Thyroid gland (tissue), 4 donors: Measurements from ENCODE around the gene DLL4. TPM values are rescaled to one million over a fixed set of nuclear protein-coding genes. Genes with fewer than 3 reads are reported as not detected.
A peak's percentile ranks its signal among the peaks of the same experiment; 100 is the strongest.

Experiments
- DNase-seq, 2 donors: peaks; one replicate each; pipeline ENCODE4 v3.0.0-alpha.2; 2019
- H3K27ac ChIP-seq, 3 donors: fragments of 200-600 bp; sonication (generic); 1 replicate in 2 of 3; 2 replicates in 1 of 3; pipeline ENCODE4 v1.5.1; 2016 to 2019; ENCODE audit warnings: mild to moderate bottlenecking in 1 of 3, moderate library complexity in 1 of 3
- H3K27me3 ChIP-seq: fragments of 200-600 bp; sonication (generic); one replicate; pipeline ENCODE4 v1.5.1; 2019
- H3K36me3 ChIP-seq, 2 donors: fragments of 200-600 bp; sonication (generic); one replicate each; pipeline ENCODE4 v1.5.1; 2016 to 2019
- H3K4me1 ChIP-seq, 2 donors: fragments of 200-600 bp; sonication (generic); one replicate each; pipeline ENCODE4 v1.5.1; 2017 to 2019
- H3K4me3 ChIP-seq, 3 donors: fragments of 200-600 bp; sonication (generic); replicated peaks in 1 of 3; 1 replicate in 2 of 3; 2 replicates in 1 of 3; pipeline ENCODE4 v1.5.1; 2016; ENCODE audit warnings: mild to moderate bottlenecking in 1 of 3
- H3K9me3 ChIP-seq: fragments of 200-600 bp; sonication (generic); one replicate; pipeline ENCODE4 v1.5.1; 2017
- CTCF ChIP-seq, 6 experiments: fragments of 200-600 bp in 3 of 6; fragments of 450-650 bp in 3 of 6; sonication (generic) in 3 of 6; IDR thresholded peaks; one replicate each; pipeline ENCODE4 v1.5.1; 2016 to 2019; ENCODE audit warnings: antibody characterized with exemption in 6 of 6, mild to moderate bottlenecking in 2 of 6, inconsistent platforms in 1 of 6, moderate library complexity in 1 of 6
- POLR2A ChIP-seq, 2 donors: fragments of 450-650 bp; IDR thresholded peaks; one replicate each; pipeline ENCODE4 v1.6.1; 2017; ENCODE audit warnings: antibody characterized with exemption in 2 of 2, mild to moderate bottlenecking in 2 of 2, moderate library complexity in 1 of 2
- WGBS, 2 donors: methylation state at CpG; one replicate each; pipeline ENCODE4 v1.1.5; 2017; 5-methylcytosine and 5-hydroxymethylcytosine counted together
- intact Hi-C: fragments of 100-400 bp; cut with DNase I; formaldehyde crosslinking; loops from one replicate; pipeline ENCODE4 v1.15.1; 2023
- total RNA-seq, 4 donors: library from RNA; depleted of rRNA; stranded (reverse); fragments of >200 nt; gene quantifications; one replicate each; pipeline ENCODE4 v1.2.3, GENCODE V29; 2016

DLL4 gene
- total RNA-seq, 4 donors from 2014 or later = 6.8 to 27.1 (median 10.8) TPM

DNA sequence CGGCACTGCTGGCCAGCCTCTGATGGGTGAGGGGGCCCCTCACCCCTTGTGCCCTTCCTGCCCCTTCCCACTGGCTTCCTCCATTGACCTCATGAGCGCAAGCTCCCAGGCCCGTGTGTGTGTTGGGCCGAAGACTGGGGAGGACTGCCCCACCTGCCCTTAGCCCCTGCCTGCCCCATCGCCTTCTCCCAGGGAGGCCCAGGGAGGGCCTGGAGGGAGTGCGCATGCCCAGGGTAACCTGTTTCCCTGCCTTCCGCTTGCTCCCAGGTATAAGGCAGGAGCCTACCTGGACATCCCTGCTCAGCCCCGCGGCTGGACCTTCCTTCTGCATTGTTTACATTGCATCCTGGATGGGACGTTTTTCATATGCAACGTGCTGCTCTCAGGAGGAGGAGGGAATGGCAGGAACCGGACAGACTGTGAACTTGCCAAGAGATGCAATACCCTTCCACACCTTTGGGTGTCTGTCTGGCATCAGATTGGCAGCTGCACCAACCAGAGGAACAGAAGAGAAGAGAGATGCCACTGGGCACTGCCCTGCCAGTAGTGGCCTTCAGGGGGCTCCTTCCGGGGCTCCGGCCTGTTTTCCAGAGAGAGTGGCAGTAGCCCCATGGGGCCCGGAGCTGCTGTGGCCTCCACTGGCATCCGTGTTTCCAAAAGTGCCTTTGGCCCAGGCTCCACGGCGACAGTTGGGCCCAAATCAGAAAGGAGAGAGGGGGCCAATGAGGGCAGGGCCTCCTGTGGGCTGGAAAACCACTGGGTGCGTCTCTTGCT lies 8.8 kb downstream of the DLL4 start:
- peaks cover 10 to 24% of the 10 kb centered on the region in 2 donors for H3K4me1 ChIP-seq
- TF ChIP-seq POLR2A (IDR thresholded peaks at IDR 0.05) (no peak), CTCF (IDR thresholded peaks at IDR 0.05) (peak in 2 of 6 experiments; percentile 10 to 22)
- 61 to 72% methylated on average over 12 to 16 of the region's 19 CpGs for WGBS, 2 donors
- H3K27ac ChIP-seq = peak overlapping the region in 1 of 3 donors; percentile 5
- DNase-seq = no peak
- no peak overlapping the region for H3K4me3 ChIP-seq
- H3K9me3 ChIP-seq = no peaks in the 10 kb centered on the region
- no peaks in the 10 kb centered on the region for H3K36me3 ChIP-seq
- H3K27me3 ChIP-seq = no peaks in the 10 kb centered on the region
- intact Hi-C loops = no loop called here

GRCh38 chr15:40938536-40938870 lies 9.4 kb downstream of the DLL4 start:
- H3K36me3 ChIP-seq = no peaks in the 10 kb centered on the region
- no peaks in the 10 kb centered on the region for H3K27me3 ChIP-seq
- H3K4me3 ChIP-seq = no peak overlapping the region
- H3K4me1 ChIP-seq = peaks cover 15 to 30% of the 10 kb centered on the region in 2 donors
- DNase-seq = no peak
- no peaks in the 10 kb centered on the region for H3K9me3 ChIP-seq
- TF ChIP-seq CTCF (IDR thresholded peaks at IDR 0.05) (no peak), POLR2A (IDR thresholded peaks at IDR 0.05) (no peak)
- 92 to 94% methylated on average over 4 to 6 of the region's 6 CpGs for WGBS, 2 donors
- intact Hi-C loops = no loop called here
- no peak overlapping the region for H3K27ac ChIP-seq

DNA sequence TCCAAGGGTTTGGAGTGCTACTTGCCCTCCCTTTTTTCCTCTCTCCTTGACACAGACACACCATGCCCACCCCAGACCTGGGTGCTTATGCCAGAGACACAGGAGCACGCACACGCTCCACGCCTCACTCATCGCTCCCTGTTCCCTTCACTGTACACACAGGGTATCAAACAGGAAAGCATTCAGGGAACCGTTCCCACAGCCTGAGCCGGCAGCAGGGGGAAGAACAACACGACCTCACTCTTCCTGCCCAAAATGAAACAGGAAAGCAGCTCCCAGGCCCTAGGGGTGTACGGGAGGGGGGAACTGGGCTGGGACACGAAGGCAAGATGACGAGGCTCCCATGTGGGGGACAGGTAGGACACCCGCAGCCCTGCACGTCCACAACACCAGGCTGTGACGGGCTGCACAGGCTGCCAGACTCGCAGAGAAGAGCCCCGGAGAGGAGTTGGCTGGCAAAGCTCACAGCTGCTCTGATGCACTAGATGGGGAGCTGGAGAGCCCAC lies 11.2 kb downstream of the DLL4 start:
- no peak for TF ChIP-seq CTCF (IDR thresholded peaks at IDR 0.05)
- no peak for TF ChIP-seq POLR2A (IDR thresholded peaks at IDR 0.05)
- Histone ChIP-seq H3K4me3 (no peak overlapping the region), H3K27me3 (no peaks in the 10 kb centered on the region), H3K4me1 (peaks cover 15 to 30% of the 10 kb centered on the region in 2 donors), H3K9me3 (no peaks in the 10 kb centered on the region), H3K36me3 (no peaks in the 10 kb centered on the region), H3K27ac (peak overlapping the region in 2 of 3 donors; percentile 5 to 89)
- 48 to 66% methylated on average over 12 to 15 of the region's 15 CpGs for WGBS, 2 donors
- intact Hi-C loops = loop anchor here (5.0 to 10.0 kb wide), 2 partner anchors 33 to 74 kb away; no protein-coding TSS in a partner anchor
- peak in 1 of 2 donors; percentile 22 for DNase-seq

- TF ChIP-seq POLR2A (IDR thresholded peaks at IDR 0.05) (no peak), CTCF (IDR thresholded peaks at IDR 0.05) (no peak)
- Histone ChIP-seq H3K27me3 (no peaks in the 10 kb centered on the region), H3K9me3 (no peaks in the 10 kb centered on the region), H3K36me3 (no peaks in the 10 kb centered on the region), H3K4me1 (peaks cover 15 to 30% of the 10 kb centered on the region in 2 donors), H3K4me3 (peak overlapping the region in 1 of 3 donors; percentile 47), H3K27ac (peak overlapping the region; percentile 51 to 89 (median 61))
- DNase-seq = no peak
- 38 to 53% methylated on average over 3 to 7 of the region's 7 CpGs for WGBS, 2 donors
- intact Hi-C loops = loop anchor here (5.0 to 10.0 kb wide), 2 partner anchors 34 to 74 kb away; no protein-coding TSS in a partner anchor
These were observed 12.0 kb downstream of the DLL4 start for GRCh38 chr15:40941068-40941527.
